ENCODE data around the gene AP3M1.
A peak's percentile ranks its signal among the peaks of the same experiment; 100 is the strongest.
"Not testable (repeated sequence)": the region's sequence is repeated elsewhere in the genome, so short reads cannot be mapped to it uniquely, and the experiment has no call there.

Gene AP3M1

DNA sequence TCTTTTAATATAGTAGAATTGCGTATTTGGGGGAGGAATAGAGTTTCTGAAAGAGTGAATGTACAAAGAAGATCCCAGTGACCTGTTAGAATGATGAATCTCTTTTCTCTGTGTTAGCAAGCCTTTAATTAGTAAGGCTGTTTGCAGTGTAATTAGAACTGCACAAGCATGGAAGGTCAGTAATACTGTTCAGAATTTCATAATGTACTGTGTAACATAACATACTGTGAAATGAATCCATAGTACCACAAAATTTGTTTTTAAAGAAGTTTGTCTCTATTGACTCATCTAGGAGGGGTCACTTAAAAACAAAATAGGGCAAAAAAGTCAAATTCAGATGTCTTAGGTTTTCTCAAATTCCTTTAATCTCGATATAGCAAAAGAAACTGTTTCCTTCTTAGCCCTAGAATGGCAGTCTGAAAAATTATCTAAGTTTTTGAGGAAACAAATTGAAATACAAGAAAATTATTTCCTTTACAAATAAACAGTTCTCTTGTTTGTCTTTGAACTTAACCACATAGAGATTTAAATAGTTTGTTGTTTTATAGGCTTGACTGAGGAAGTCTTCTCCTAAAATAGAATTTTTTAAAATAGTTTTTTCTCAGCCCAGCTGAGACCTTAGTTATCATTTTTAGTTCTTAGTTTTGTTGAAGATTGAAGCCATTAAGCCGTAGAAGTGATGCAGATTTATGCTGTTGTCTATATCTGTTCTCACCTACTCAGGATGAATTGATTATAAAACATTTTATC lies 12.9 kb upstream of the AP3M1 start:
- no peak for DNase-seq

DNA sequence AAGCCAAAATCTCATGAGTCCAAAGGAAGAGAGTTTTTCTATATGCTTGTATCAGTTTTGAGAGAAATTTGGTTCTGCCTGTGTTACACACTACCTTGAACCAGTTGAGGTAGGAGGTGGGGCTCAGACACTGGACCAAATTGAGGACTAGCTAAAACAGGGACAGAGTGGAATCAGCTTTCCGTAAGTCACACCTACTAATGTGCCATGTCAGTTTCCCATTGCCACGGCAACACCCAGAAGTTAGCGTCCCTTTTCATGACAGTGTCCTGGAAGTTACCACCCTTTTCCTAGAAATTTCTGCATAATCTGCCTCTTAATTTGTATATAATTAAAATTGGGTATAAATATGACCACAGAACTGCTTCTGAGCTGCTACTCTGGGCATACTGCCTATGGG lies 9.4 kb upstream of the AP3M1 start:
- DNase-seq = no peak

- DNase-seq = no peak
Measured at GRCh38 chr10:74156919-74157289, 6.3 kb upstream of the AP3M1 start.

GRCh38 chr10:74153676-74154075 lies 3.0 kb upstream of the AP3M1 start:
- no peak for DNase-seq

DNA sequence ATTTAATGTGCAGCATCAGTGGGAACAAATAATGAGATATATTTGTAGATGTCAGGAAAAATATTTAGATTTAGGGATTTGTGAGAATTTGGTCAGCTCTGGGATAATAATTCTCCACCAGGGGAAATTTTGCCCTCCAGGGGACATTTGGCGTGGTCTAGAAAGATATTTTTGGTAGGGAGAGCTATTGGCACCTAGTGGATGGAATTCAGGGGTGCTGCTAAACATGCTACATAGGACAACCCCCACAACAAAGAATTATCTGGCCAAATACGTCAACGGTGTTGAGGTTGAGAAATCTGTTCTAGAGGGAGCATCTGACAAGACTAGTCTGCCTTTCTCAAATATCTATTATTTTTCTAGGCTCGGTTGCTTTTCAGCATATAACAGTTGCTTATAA lies 2.5 kb upstream of the AP3M1 start:
- DNase-seq = no peak

DNA sequence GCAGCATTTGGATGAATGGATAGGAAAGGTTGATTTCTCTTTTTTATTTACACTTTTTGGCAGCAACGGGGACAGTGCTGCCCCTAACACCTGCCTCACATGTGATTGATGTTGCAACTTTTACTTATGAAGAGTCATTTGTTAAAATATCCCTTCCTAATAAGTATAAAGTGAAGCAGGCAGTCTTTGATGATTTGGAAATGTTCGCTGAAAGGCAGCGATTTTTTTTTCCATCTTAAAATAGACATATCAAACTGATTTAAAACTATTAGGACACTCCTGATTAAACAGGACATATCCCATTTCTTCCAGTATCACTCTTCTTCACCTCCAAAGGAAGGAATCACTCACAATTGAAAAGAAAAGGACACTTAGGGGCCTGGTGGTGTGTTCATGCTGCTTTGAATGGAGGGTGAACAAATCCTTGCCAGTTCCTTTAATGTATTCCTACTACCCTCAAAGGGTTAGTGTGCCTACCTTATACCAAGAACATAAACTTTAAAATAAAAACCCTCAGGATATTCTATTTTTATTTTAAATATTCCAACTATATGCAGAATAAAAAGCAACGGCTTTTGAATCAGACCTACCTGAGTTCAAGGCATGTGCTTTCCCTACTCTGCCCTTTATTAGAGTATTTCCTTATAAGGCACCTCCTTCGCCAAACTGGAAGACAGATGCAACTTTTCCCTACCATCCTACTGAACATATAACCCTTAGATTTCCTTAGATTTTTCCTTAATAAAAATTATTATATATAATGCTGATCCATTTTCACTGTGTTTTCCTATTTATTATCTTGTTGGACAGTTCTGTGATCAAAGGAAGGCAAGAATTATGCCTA lies 1.5 kb upstream of the AP3M1 start:
- DNase-seq = no peak

GRCh38 chr10:74150990-74151878 lies 606 bp upstream of the AP3M1 start, which contains the start of gene ADK:
Gene ADK, plus strand, starts transcription at chr10:74151221. Its CDS starts 58 bp downstream, at chr10:74151279.
- DNase-seq = peak; percentile 90

GRCh38 chr10:74146980-74147379 lies 3.6 kb downstream of the AP3M1 start:
- DNase-seq = not testable (repeated sequence)

GRCh38 chr10:74145133-74145532 lies 5.5 kb downstream of the AP3M1 start:
- DNase-seq = no peak

DNA sequence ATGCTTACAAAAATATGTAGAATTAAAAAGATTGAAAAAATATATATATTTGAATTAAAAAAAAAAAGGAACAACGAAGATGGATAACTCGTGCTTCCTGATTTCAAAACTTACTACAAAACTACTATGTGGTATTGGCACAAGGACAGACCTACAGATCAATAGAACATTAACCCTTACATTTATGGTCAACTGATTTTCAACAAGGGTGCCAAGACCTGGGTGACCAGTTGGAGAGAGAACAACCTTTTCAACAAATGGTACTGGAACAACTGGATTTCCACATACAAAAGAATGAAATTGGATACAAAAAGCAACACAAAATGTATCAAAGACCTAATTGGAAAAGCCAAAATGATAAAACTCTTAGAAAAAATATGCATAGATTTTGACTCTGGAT lies 10.1 kb downstream of the AP3M1 start:
- DNase-seq = no peak

DNA sequence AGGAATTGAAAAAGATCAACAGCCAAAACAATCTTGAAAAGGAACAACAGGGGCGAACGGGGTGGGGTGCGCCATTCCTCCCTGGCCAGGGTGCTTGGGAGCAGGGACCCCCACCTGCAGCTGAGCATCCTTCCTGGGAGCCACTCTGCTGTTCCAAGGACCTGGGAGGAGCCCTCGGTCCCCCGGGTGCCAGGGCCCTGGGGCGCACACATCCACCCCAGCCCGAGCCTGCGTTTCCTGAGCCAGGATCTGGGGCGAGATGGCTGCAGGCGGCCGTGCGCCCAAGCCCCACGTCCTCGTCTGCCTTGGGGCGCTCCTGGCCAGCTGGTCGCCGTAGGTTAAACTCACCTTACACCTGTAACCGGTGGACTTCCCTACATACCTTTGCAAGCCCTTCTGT lies 10.6 kb downstream of the AP3M1 start:
- no peak for DNase-seq

DNA sequence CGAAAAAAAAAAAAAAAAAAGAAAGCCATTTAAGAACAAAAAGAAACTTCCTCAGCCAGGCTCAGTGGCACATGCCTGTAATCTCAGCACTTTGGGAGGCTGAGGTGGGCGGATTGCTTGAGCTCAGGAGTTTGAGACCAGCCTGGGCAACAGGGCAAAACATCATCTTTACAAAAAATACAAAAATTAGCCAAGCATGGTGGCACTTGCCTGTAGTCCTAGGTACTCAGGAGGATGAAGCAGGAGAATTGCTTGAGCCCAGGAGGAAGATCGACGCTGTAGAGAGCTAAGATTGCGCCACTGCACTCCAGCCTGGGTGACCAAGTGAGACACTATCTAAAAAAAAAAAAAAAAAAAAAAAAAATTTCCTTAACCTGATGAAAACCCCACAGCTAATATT lies 12.0 kb downstream of the AP3M1 start:
- not testable (repeated sequence) for DNase-seq

GRCh38 chr10:74137992-74138391 lies 12.6 kb downstream of the AP3M1 start:
- DNase-seq = no peak

DNA sequence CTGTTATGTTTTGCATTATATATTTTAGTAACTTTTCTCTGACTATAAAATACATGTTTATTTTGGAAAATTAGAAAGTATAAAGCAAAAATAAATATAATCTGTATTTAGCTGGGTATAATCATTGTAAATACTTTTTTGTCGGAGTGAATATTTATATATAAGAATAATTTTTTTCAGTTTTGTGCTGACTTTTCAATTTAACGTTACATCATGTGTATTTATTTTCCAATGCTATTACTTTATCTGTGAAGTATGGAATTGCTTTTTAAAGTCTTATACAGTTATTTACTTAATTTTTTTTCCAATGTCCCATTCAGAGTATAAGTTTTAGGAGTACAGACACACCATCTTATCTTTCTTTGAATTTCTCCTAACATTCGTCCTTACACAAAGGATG lies 15.2 kb downstream of the AP3M1 start:
- no peak for DNase-seq

DNA sequence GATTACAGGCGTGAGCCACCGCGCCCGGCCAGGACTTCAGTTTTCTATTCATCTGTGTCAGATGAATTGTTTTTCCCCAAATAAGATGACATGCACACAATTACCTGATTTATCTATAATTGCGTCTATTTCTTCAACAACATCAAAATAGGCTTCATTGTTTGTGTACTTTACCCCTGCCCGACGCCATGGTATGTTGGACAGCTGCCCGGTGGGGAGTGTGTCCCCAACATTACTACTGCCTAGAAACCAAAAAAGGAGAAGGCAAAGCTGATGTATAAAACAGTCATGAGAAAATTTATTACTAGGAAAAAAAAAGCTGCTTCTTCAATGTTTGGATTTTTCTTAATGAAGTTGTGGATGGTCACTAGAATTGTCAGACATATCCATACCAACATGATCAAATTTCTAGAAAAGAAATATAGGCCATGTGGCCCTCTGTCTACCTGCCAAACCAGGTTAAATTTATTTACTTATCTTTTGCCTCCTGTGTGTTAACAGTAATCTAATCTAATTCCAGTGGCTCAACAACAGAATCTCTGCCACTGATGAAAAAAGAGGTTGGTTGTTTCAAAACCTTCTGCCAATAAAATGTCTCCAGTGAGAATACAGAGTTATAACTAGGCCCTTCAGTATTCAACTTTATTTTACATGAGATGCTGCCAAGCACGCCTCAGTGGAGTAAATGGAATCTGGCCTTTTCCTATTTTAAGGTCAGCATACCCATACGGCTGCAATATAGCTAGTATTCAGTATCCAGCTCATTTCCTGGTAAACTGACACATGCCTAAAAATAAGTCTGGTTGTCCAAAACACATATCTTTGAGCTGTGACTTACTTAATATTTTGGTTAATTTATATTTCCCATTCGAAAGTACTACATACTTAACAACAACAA lies 16.5 kb downstream of the AP3M1 start:
- DNase-seq = no peak

GRCh38 chr10:74123081-74123480 lies 27.5 kb downstream of the AP3M1 start:
- no peak for DNase-seq

DNA sequence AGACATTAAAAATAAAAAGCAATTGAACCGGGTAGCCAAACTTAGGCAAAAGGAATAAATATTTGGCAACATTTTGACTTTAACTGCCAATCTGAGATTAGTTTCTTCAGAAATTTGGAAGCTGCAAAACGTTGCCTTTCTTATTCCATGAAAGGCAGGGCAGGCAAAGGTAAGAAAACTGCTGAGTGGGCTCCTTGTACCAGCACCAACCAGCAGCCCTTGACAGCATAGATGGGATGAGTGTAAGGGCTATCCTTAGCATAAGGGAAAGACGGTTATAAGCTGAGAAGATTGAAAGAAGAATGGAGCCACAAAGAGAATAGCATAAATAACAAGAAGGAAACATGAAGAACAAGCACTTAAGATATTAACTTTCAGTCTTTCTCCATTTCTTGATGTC lies 28.6 kb downstream of the AP3M1 start:
- DNase-seq = no peak

DNA sequence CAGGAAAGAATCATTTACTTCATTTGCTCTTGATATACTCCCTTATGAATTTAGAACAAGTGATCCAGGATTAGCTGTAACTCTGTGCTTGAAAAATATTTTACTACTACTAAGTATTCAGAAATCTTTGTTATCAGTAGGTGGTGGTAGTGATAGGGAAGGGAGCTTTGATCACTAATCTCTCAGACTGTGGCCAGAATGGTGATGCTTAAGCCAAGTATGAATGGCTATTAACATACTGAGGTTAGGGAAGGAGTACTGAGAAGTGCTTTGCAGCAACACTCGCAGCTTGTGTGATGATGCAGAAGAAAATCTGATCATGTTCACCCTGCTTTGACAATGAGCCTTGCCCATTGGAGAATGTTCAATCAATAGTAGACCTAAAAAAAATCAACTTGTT lies 29.3 kb downstream of the AP3M1 start:
- DNase-seq = no peak

DNA sequence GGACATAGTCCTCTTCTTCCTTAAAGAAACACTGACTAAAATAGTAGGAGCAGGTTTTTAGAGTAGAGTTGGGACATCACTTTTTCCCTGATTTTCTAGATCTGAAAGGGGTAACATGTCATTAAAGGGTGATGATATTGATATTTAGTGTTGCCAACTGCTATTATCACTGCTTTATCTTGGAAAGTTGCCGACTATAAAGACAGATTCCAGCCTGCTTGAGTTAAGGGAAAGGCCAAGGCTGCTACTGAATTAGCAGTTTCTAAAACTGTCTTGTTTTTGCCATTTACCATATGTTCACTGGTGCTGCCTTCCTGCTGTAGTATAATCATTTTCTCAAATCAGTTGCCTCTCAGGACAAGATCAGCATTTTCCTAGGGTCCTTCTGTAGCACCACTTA lies 29.7 kb downstream of the AP3M1 start:
- no peak for DNase-seq

GRCh38 chr10:74118804-74119203 lies 31.8 kb downstream of the AP3M1 start:
- DNase-seq = no peak

GRCh38 chr10:74117738-74118137 lies 32.9 kb downstream of the AP3M1 start:
- no peak for DNase-seq

DNA sequence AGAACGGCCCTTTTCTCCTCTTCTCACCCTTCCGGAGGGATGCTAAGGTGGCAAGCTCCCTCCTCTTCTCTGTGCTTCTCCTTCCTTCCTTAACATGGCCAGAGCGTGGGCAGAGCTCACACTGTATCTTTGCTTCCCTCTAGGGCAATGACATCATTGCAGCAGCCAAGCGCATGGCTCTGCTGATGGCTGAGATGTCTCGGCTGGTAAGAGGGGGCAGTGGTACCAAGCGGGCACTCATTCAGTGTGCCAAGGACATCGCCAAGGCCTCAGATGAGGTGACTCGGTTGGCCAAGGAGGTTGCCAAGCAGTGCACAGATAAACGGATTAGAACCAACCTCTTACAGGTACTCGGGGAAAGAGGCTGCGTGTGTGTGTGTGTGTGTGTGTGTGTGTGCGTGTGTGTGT lies 36.6 kb downstream of the AP3M1 start:
- DNase-seq = no peak
